ENCODE measurements around the gene YES1.

Gene YES1

DNA sequence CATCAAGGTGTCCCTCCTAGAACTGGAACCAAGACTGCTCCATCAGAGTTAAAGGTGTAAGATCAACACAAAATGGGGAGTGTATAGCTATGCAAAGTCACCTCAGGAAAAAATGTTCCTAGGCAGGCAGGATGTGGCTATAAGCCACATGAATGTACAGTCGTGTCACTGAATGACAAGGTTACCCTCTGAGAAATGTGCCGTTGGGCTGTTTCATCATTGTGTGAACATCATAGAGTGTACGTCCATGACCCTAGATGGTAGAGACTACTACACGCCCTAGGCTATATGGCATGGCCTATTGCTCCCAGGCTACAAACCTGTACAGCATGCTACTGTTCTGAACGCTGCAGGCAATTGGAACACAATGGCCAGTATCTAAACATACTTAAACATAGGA is 130.1 kb downstream of the YES1 start:
- DNase-seq = peak; percentile 57

GRCh38 chr18:680392-680791 is 131.7 kb downstream of the YES1 start:
- no peak for DNase-seq

GRCh38 chr18:679516-679915 is 132.5 kb downstream of the YES1 start:
- DNase-seq = no peak

DNA sequence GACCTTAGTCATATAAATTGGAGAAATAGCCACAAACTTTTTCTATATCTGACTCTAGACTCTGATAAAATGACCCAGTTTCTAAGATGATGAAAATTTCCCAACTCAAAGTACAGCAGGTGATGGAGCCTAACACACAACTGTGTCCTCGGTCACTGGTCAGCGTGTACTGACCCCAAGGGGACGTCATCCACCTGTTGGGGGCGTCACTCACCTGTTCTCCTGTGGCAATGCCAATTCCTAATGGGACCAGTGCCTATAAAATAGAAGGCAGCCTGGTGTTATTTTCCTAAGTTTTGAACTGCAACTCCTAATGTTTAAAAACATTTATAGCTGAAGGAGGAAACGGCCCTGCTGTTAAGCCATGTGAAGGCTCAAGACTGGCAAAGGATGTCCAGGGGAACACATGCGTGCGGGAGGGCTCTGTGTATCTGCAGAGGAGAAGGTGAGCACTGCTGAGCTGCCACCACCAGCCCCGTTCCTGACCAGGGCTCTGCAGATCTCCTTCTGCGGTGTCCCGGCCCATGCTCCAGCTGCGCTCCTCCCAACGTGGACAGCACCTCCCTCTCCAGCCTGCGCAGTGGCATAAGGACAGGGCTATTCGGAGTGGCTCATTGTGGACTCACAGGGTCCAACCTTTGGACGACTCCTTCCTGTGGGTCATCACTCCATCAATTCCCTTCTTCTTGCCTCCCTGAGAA is 133.4 kb downstream of the YES1 start:
- no peak for DNase-seq

DNA sequence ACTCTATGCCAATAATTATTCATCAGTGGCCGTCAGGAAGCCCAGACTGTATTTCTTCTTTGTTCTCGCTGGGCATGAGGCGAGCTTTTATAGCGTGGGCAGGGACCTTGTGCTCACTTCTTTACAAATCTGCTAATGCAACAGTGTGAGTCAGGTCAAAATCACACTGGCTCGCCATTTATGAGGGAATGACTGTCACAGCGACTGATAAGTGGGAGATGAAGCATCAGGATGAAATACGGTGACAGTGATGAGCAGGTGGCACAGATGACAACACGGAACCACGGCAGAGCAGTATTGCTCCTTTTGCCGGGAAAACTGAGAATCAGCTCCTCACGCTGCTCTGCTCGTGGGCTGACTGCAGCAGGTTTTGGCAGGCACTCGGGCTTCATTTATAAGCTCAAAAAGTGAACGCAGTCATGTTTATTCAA is 134.1 kb downstream of the YES1 start:
- DNase-seq = no peak

- DNase-seq = no peak
Measured at GRCh38 chr18:677145-677544, 134.9 kb downstream of the YES1 start.

- no peak for DNase-seq
Measured at GRCh38 chr18:676736-677135, 135.3 kb downstream of the YES1 start.

GRCh38 chr18:676069-676468 is 136.0 kb downstream of the YES1 start:
- DNase-seq = no peak

- no peak for DNase-seq
Measured at GRCh38 chr18:675307-675706, 136.7 kb downstream of the YES1 start.

GRCh38 chr18:673769-674168 is 138.3 kb downstream of the YES1 start:
- no peak for DNase-seq

- no peak for DNase-seq
Measured at GRCh38 chr18:673317-673716, 138.7 kb downstream of the YES1 start.
